MCF 10A (cell line): Measurements from ENCODE around the gene PRRX1. TPM values are rescaled to one million over a fixed set of nuclear protein-coding genes. Genes with fewer than 3 reads are reported as not detected.
A peak's percentile ranks its signal among the peaks of the same experiment; 100 is the strongest.

Source experiments
- BruUV-seq: library from RNA; stranded (reverse); fragments of 400-500 nt; replicated peaks from 2 replicates; lab custom pipeline; 2021; lab: Mats Ljungman, UMichigan
- CTCF ChIA-PET: fragments of 300-600 bp; sonication (Branson Sonifier 250); formaldehyde crosslinking; extraction: SDS; loops from one replicate; lab custom pipeline; 2021; ENCODE audit warnings: antibody characterized with exemption, inconsistent platforms; lab: Yijun Ruan, JAX
- POLR2A ChIA-PET: fragments of 300-600, 350-650 bp; sonication (Branson Sonifier 250); formaldehyde crosslinking; extraction: SDS; loops from one replicate; lab custom pipeline; 2020; ENCODE audit warnings: antibody characterized with exemption, inconsistent platforms; lab: Yijun Ruan, JAX
- DNase-seq: peaks from one replicate; pipeline ENCODE4 v3.0.0-alpha.2; 2018; ENCODE audit not compliant: unreplicated experiment
- H3K27ac Mint-ChIP-seq: one replicate; pipeline ENCODE4 v1.8.0; 2022; ENCODE audit warnings: mild to moderate bottlenecking, low read depth, mixed read lengths; ENCODE audit not compliant: unreplicated experiment
- H3K27me3 Mint-ChIP-seq: one replicate; pipeline ENCODE4 v1.8.0; 2022; ENCODE audit warnings: mixed read lengths; ENCODE audit not compliant: insufficient read depth, unreplicated experiment
- H3K36me3 Mint-ChIP-seq: one replicate; pipeline ENCODE4 v1.8.0; 2022; ENCODE audit warnings: mild to moderate bottlenecking, moderate library complexity, mixed read lengths; ENCODE audit not compliant: insufficient read depth, unreplicated experiment
- H3K4me1 Mint-ChIP-seq: one replicate; pipeline ENCODE4 v1.8.0; 2022; ENCODE audit warnings: mixed read lengths; ENCODE audit not compliant: insufficient read depth, unreplicated experiment
- H3K4me3 Mint-ChIP-seq: one replicate; pipeline ENCODE4 v1.8.0; 2022; ENCODE audit warnings: mild to moderate bottlenecking, moderate library complexity, mixed read lengths; ENCODE audit not compliant: unreplicated experiment
- H3K9me3 Mint-ChIP-seq: one replicate; pipeline ENCODE4 v1.8.0; 2022; ENCODE audit warnings: mixed read lengths; ENCODE audit not compliant: unreplicated experiment
- intact Hi-C: fragments of 100-400 bp; cut with micrococcal nuclease; formaldehyde crosslinking; loops from 2 replicates; pipeline ENCODE4 v1.14.1; 2022
- total RNA-seq: library from RNA; stranded (reverse); gene quantifications from 2 replicates; pipeline ENCODE4 v1.2.3, GENCODE V29; 2022
- TF ChIP-seq, protein P1 (sequence below): fragments of 200-600 bp; IDR thresholded peaks from one replicate; pipeline ENCODE4 v1.8.0; 2022; ENCODE audit warnings: antibody characterized with exemption, mild to moderate bottlenecking; ENCODE audit not compliant: unreplicated experiment

PRRX1 gene
- total RNA-seq, 1 experiment from 2014 or later = not detected

DNA sequence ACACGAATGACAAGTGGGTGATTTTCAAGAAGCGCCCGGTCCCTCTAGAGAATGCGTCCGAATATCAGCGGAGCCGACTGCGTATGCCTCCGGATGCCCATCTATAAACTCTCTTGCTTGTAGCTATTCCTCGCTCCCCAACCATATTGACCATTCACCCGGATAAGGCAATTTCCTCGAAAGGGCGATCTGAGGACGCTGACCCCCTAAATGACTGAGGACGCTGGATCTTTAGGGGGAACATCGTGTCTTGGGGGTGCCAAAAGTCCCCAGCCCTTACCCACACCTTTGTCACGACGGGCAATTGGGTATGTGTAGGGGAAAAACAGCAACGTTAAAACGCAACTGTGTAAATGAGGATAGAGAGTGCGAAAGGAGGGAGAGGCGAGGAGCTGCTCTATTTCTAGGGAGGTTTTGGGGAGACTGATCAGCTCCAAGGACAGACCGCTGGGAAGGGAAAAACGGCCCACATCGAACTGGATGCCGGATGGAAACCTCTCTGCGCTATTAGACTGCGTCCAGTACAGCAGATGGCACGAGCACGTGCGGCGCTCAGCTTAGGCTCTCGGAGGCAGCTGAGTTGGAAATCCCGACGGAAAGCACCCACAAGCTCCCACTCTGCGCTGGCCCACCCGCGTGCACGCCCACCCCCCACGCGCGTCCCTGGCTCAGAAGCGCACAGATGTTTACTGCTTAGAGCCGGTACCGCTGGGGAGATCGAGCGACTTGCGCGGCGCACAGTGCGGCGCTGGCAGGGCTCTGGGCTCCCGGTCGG lies 2.9 kb upstream of the PRRX1 start:
- intact Hi-C loops = no loop called here
- ChIA-PET POLR2A (no interaction called here), CTCF (interaction anchor here (0.5 kb wide), 1 partner anchor 133 kb away, joined by 3 read pairs; no protein-coding TSS in a partner anchor)
- no peak for DNase-seq
- H3K4me3 Mint-ChIP-seq = no peak overlapping the region
- TF ChIP-seq, protein P1, sequence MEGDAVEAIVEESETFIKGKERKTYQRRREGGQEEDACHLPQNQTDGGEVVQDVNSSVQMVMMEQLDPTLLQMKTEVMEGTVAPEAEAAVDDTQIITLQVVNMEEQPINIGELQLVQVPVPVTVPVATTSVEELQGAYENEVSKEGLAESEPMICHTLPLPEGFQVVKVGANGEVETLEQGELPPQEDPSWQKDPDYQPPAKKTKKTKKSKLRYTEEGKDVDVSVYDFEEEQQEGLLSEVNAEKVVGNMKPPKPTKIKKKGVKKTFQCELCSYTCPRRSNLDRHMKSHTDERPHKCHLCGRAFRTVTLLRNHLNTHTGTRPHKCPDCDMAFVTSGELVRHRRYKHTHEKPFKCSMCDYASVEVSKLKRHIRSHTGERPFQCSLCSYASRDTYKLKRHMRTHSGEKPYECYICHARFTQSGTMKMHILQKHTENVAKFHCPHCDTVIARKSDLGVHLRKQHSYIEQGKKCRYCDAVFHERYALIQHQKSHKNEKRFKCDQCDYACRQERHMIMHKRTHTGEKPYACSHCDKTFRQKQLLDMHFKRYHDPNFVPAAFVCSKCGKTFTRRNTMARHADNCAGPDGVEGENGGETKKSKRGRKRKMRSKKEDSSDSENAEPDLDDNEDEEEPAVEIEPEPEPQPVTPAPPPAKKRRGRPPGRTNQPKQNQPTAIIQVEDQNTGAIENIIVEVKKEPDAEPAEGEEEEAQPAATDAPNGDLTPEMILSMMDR = no peak
- H3K27ac Mint-ChIP-seq = no peak overlapping the region
- no peaks in the 10 kb centered on the region for H3K9me3 Mint-ChIP-seq
- no TSS peak for BruUV-seq
- H3K4me1 Mint-ChIP-seq = peaks cover 6% of the 10 kb centered on the region
- H3K36me3 Mint-ChIP-seq = no peaks in the 10 kb centered on the region
- peaks cover 18% of the 10 kb centered on the region for H3K27me3 Mint-ChIP-seq

DNA sequence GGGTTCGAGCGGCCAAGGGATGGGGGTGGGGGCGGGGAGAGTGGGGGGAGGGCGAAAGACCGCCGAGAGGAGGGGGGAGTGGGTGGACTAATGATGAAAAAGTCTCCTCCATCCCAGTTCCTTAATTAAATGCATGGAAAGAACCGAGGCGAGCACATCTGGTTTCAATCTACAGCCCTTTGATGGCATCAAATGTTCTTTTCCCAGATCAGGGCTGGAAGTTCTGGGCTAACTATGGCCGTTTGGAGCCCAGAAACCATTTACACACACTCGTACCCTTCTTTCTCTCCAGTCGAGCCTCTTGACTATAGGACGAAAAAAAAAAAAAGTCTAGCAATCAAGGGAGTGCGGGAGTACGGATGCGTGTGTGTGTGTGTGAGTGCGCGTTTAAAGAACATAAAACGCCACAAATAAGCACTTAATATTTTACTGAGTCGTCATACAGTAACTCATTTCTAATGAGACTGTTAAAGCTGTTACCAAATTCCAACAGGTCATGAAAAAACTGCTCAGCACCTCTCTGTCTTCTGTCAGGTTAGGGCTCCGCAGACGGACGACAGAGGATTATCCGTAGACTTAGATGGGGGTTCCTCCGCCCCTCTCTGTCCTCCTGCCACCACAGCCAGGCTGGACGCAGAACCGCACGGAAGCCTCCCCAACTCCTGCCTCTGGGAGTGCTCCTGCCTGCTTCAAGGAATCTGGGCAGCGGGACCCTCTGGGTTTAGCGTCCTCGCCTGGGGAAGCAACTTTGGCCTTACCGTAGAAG lies 2.1 kb upstream of the PRRX1 start:
- Mint-ChIP-seq H3K36me3 (no peaks in the 10 kb centered on the region), H3K4me1 (peaks cover 6% of the 10 kb centered on the region), H3K9me3 (no peaks in the 10 kb centered on the region), H3K27me3 (peaks cover 18% of the 10 kb centered on the region), H3K4me3 (peak overlapping the region; percentile 61), H3K27ac (no peak overlapping the region)
- POLR2A ChIA-PET = no interaction called here
- CTCF ChIA-PET = interaction anchor here (0.7 kb wide), 1 partner anchor 375 kb away, joined by 4 read pairs; no protein-coding TSS in a partner anchor
- BruUV-seq = no TSS peak
- peak; percentile 13 for DNase-seq
- TF ChIP-seq, protein P1 = no peak
- intact Hi-C loops = no loop called here

DNA sequence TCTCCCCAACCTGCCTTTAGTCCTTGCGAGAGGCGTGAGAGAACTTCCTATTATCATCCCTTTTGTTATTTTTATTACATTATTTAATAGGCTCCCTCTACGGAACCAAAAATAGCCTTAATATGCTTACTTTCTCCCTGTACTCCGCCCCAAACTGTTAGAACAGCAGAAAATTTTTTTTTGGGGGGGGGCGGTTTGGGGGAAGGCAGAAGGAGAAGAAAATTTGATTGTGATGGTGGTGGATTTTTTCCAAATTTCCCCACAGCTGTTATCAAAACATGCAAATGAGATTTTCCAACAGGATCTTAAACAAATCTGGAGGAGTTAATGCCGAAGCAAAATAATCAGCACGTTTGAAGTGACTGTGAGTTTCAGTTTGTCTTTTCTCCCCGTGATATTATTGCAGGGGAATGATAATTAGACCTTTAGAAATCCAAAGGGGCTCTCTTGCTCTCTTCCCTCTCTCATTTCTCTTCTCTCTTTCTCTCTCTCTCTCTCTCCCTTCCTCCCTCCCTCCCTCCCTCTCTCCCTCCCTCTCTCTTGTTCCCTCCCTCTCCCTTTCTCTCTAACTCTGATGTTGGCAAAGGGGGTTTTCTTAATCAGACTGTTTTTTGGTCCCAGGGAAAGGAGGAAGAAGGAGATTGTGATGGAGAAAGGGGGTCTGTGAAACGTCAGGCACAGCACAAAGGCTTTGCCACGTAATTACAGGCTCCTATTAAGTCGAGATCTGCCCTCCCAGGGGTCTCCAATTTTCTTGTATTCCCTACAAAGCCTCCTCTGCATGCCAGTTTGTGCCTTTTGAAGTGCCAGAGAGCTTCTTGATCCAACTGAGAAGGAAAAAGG lies 1.1 kb upstream of the PRRX1 start:
- intact Hi-C loops = no loop called here
- TF ChIP-seq, protein P1 = no peak
- no peak overlapping the region for H3K27ac Mint-ChIP-seq
- peaks cover 18% of the 10 kb centered on the region for H3K27me3 Mint-ChIP-seq
- H3K4me3 Mint-ChIP-seq = peak overlapping the region; percentile 61
- H3K4me1 Mint-ChIP-seq = peaks cover 6% of the 10 kb centered on the region
- H3K36me3 Mint-ChIP-seq = no peaks in the 10 kb centered on the region
- CTCF ChIA-PET = interaction anchor here (0.7 kb wide), 1 partner anchor 376 kb away, joined by 4 read pairs; no protein-coding TSS in a partner anchor
- POLR2A ChIA-PET = no interaction called here
- no TSS peak for BruUV-seq
- no peaks in the 10 kb centered on the region for H3K9me3 Mint-ChIP-seq
- DNase-seq = no peak
